Activated T-cell treated with anti-CD3 and anti-CD28 coated beads, Interleukin-2, amount 50 U/mL, for 24 hours (primary cell): Measurements from ENCODE around the gene RIMBP2.

Source experiments
- DNase-seq: peaks from one replicate; pipeline ENCODE4 v3.0.0-alpha.2; 2020
- H3K27ac Mint-ChIP-seq: 2 replicates; pipeline ENCODE4 v1.8.0; 2020; ENCODE audit warnings: mild to moderate bottlenecking, mixed read lengths
- H3K27me3 Mint-ChIP-seq: 2 replicates; pipeline ENCODE4 v1.8.0; 2020; ENCODE audit warnings: mixed read lengths
- H3K36me3 Mint-ChIP-seq: 2 replicates; pipeline ENCODE4 v1.8.0; 2020; ENCODE audit warnings: low read depth, mixed read lengths
- H3K4me1 Mint-ChIP-seq: 2 replicates; pipeline ENCODE4 v1.8.0; 2020; ENCODE audit warnings: low read depth, mixed read lengths
- H3K4me3 Mint-ChIP-seq: 2 replicates; pipeline ENCODE4 v1.8.0; 2020; ENCODE audit warnings: mild to moderate bottlenecking, moderate library complexity, mixed read lengths
- H3K9me3 Mint-ChIP-seq: 2 replicates; pipeline ENCODE4 v1.8.0; 2020; ENCODE audit warnings: mixed read lengths

RIMBP2 gene

DNA sequence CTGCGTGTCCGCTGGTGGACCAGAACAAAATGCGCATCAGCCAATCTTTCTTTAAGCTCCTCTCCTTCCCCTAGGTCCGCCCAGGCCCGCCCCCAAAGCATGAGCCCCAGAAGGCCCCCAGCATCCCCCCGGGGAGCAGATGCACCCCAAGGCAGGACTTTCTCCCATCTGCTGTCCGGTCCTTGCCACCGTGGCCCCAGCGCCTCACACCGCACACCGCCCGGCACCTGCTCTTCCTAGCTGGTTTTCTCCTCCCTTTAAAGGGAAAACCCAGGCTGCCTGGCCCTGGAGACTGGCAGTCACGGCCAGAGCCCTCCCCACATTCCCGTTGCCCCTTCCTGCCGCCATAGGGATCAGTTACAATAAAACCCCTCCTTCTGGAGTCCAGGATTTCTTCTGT lies 30.2 kb downstream of the RIMBP2 start:
- DNase-seq: no peak
- Mint-ChIP-seq H3K36me3 (no peaks in the 10 kb centered on the region), H3K4me3 (no peak overlapping the region), H3K27ac (no peak overlapping the region), H3K4me1 (no peaks in the 10 kb centered on the region), H3K9me3 (no peaks in the 10 kb centered on the region), H3K27me3 (peaks cover 8% of the 10 kb centered on the region)

- Mint-ChIP-seq H3K27ac (no peak overlapping the region), H3K4me1 (no peaks in the 10 kb centered on the region), H3K36me3 (no peaks in the 10 kb centered on the region), H3K4me3 (no peak overlapping the region), H3K9me3 (no peaks in the 10 kb centered on the region), H3K27me3 (peaks cover 8% of the 10 kb centered on the region)
- DNase-seq: no peak
Observed at GRCh38 chr12:130685250-130685787, 30.8 kb downstream of the RIMBP2 start.

- Mint-ChIP-seq H3K27me3 (peaks cover 8% of the 10 kb centered on the region), H3K27ac (no peak overlapping the region), H3K36me3 (no peaks in the 10 kb centered on the region), H3K4me3 (no peak overlapping the region), H3K4me1 (no peaks in the 10 kb centered on the region), H3K9me3 (no peaks in the 10 kb centered on the region)
- no peak for DNase-seq
Observed at GRCh38 chr12:130683811-130684210, 32.3 kb downstream of the RIMBP2 start.

DNA sequence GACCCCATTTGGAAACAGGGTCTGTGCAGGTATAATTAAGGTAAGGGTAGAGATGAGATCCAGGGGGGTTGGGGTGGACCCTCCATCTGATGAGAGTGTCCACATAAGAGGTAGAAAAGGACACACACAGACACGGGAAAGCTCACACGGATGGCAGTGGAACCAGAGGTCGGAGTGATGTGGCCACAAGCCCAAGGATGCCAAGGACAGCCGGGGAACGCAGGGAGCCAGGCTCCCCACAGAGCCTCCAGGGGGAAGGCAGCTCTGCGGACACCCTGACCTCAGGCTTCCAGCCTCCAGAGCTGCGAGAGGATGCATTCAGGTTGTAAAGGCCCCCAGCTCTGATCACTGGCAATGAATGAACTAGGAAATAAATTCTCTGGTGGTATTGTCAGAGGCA lies 33.0 kb downstream of the RIMBP2 start:
- no peak overlapping the region for H3K4me3 Mint-ChIP-seq
- H3K4me1 Mint-ChIP-seq: no peaks in the 10 kb centered on the region
- H3K36me3 Mint-ChIP-seq: no peaks in the 10 kb centered on the region
- no peak overlapping the region for H3K27ac Mint-ChIP-seq
- peaks cover 7% of the 10 kb centered on the region for H3K27me3 Mint-ChIP-seq
- H3K9me3 Mint-ChIP-seq: no peaks in the 10 kb centered on the region
- DNase-seq: no peak

DNA sequence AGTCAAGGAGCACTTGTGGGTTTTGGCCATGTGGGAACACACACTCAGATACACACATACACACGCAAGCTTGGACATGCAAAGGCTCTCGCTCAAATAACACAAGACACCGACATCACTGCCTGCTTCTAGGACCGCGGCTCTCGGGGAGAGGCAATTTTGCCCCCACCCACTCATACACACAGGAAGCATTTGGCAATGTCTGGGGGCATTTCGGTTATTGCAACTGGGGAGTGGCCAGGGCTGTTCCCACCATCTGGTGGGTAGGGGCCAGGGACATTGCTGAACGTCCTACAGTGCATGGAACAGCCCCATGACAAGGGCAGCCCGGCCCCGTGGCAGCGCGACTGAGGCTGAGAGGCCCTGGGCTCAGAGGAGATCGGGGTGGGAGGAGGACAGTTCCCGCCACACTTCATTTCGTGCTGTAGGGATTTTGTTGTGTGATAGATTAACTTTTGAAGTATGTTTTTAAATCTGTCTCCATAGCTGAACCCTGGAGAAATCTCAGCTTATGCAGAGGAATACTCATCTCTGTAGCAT lies 35.6 kb downstream of the RIMBP2 start:
- DNase-seq: no peak
- H3K27ac Mint-ChIP-seq: no peak overlapping the region
- no peaks in the 10 kb centered on the region for H3K36me3 Mint-ChIP-seq
- H3K4me1 Mint-ChIP-seq: no peaks in the 10 kb centered on the region
- no peak overlapping the region for H3K4me3 Mint-ChIP-seq
- H3K27me3 Mint-ChIP-seq: peaks cover 3% of the 10 kb centered on the region
- H3K9me3 Mint-ChIP-seq: no peaks in the 10 kb centered on the region

GRCh38 chr12:130677957-130678558 lies 38.0 kb downstream of the RIMBP2 start:
- H3K4me1 Mint-ChIP-seq: no peaks in the 10 kb centered on the region
- no peak overlapping the region for H3K27ac Mint-ChIP-seq
- peaks cover 3% of the 10 kb centered on the region for H3K27me3 Mint-ChIP-seq
- H3K36me3 Mint-ChIP-seq: no peaks in the 10 kb centered on the region
- no peaks in the 10 kb centered on the region for H3K9me3 Mint-ChIP-seq
- no peak for DNase-seq
- no peak overlapping the region for H3K4me3 Mint-ChIP-seq

DNA sequence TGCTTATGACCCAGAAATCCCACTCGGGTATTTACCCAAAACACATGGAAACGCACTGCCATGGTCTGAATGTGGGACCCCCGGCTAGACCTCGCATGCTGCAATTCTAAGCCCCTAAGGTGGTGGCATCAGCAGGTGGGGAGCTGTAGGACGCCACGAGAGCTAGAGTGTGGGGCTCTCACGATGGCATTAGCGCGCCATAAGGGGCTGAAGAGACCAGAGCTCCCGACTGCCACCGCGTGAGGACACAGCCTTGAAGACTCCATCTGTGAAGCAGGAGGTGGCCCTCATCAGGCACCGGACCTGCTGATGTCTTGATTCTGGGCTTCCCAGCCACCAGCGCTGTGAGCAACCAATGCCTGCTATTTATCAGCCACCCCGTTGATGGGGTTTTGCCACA lies 40.3 kb downstream of the RIMBP2 start:
- Mint-ChIP-seq H3K4me3 (no peak overlapping the region), H3K9me3 (no peaks in the 10 kb centered on the region), H3K27me3 (peaks cover 3% of the 10 kb centered on the region), H3K27ac (no peak overlapping the region), H3K36me3 (no peaks in the 10 kb centered on the region), H3K4me1 (no peaks in the 10 kb centered on the region)
- DNase-seq: no peak

DNA sequence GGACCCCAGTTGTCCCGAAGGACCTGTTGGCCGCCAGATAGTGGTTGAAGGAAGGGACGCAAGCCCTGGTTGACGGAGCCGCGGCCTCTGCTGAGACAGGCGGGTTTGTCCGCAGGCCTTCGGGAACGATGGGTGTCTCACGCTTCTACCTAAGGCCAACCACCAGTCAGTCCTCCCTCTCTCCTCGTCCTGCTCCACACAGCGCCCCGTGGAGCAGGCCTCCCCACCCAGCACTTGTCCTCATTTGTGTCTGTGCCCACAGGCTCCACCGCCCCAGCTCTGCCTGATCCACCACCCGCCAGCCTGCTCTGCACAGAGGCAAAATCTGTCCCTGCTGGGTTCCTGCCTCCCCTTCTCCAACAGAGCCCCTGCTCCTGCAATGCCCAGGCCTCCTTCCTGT lies 41.0 kb downstream of the RIMBP2 start:
- Mint-ChIP-seq H3K4me1 (no peaks in the 10 kb centered on the region), H3K9me3 (no peaks in the 10 kb centered on the region), H3K36me3 (no peaks in the 10 kb centered on the region), H3K4me3 (no peak overlapping the region), H3K27ac (no peak overlapping the region), H3K27me3 (peaks cover 3% of the 10 kb centered on the region)
- DNase-seq: no peak

GRCh38 chr12:130674676-130675075 lies 41.4 kb downstream of the RIMBP2 start:
- no peak overlapping the region for H3K27ac Mint-ChIP-seq
- DNase-seq: no peak
- peaks cover 3% of the 10 kb centered on the region for H3K27me3 Mint-ChIP-seq
- H3K9me3 Mint-ChIP-seq: no peaks in the 10 kb centered on the region
- no peaks in the 10 kb centered on the region for H3K36me3 Mint-ChIP-seq
- H3K4me1 Mint-ChIP-seq: no peaks in the 10 kb centered on the region
- no peak overlapping the region for H3K4me3 Mint-ChIP-seq

- H3K27me3 Mint-ChIP-seq: peaks cover 3% of the 10 kb centered on the region
- no peak for DNase-seq
- no peaks in the 10 kb centered on the region for H3K9me3 Mint-ChIP-seq
- H3K36me3 Mint-ChIP-seq: no peaks in the 10 kb centered on the region
- no peak overlapping the region for H3K4me3 Mint-ChIP-seq
- no peak overlapping the region for H3K27ac Mint-ChIP-seq
- no peaks in the 10 kb centered on the region for H3K4me1 Mint-ChIP-seq
Observed at GRCh38 chr12:130673036-130673705, 42.9 kb downstream of the RIMBP2 start.

- no peak for DNase-seq
- H3K4me1 Mint-ChIP-seq: no peaks in the 10 kb centered on the region
- H3K36me3 Mint-ChIP-seq: no peaks in the 10 kb centered on the region
Observed at GRCh38 chr12:130672089-130672820, 43.8 kb downstream of the RIMBP2 start.

GRCh38 chr12:130671556-130671955 lies 44.5 kb downstream of the RIMBP2 start:
- Mint-ChIP-seq H3K4me1 (no peaks in the 10 kb centered on the region), H3K4me3 (no peak overlapping the region), H3K27me3 (no peaks in the 10 kb centered on the region), H3K9me3 (peaks cover 3% of the 10 kb centered on the region), H3K27ac (no peak overlapping the region), H3K36me3 (no peaks in the 10 kb centered on the region)
- no peak for DNase-seq

More at GRCh38 chr12:130672089-130672820, 43.8 kb downstream of the RIMBP2 start:
- Mint-ChIP-seq H3K27ac (no peak overlapping the region), H3K27me3 (no peaks in the 10 kb centered on the region), H3K4me3 (no peak overlapping the region), H3K9me3 (peaks cover under 1% of the 10 kb centered on the region)

GRCh38 chr12:130669797-130670196 lies 46.3 kb downstream of the RIMBP2 start:
- H3K4me1 Mint-ChIP-seq: no peaks in the 10 kb centered on the region
- H3K27me3 Mint-ChIP-seq: no peaks in the 10 kb centered on the region
- H3K36me3 Mint-ChIP-seq: no peaks in the 10 kb centered on the region
- no peak for DNase-seq
- H3K4me3 Mint-ChIP-seq: no peak overlapping the region
- H3K27ac Mint-ChIP-seq: no peak overlapping the region
- H3K9me3 Mint-ChIP-seq: peaks cover 3% of the 10 kb centered on the region

DNA sequence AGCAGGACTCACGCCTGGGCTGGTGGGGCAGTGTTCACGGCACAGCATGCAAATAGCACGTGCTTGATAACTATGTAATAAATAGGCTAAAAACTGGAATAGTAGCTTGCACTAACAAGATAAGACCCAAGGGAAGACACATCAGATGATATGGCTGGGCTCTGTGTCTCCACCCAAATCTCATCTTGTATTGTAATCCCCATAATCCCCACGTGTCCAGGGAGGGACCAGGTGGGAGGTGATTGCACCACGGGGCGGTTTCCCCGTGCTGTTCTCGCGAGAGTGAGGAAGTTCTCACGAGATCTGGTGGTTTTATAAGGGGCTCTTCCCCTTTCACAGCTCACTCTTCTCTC lies 46.9 kb downstream of the RIMBP2 start:
- Mint-ChIP-seq H3K9me3 (peaks cover 3% of the 10 kb centered on the region), H3K36me3 (no peaks in the 10 kb centered on the region), H3K27me3 (no peaks in the 10 kb centered on the region), H3K4me3 (no peak overlapping the region), H3K27ac (no peak overlapping the region), H3K4me1 (no peaks in the 10 kb centered on the region)
- no peak for DNase-seq
